HG03108 (cell line): ENCODE results near the gene GRIK4.

Experiments
- ATAC-seq: cut with Tn5 transposase; IDR thresholded peaks from one replicate; pipeline ENCODE4 v1.9.1; 2021; ENCODE audit warnings: moderate library complexity; ENCODE audit not compliant: unreplicated experiment

GRIK4 gene

GRCh38 chr11:120867988-120868387 lies 356.4 kb downstream of the GRIK4 start:
- ATAC-seq = no peak

GRCh38 chr11:120869097-120869496 lies 357.5 kb downstream of the GRIK4 start:
- peak; percentile 28 for ATAC-seq

DNA sequence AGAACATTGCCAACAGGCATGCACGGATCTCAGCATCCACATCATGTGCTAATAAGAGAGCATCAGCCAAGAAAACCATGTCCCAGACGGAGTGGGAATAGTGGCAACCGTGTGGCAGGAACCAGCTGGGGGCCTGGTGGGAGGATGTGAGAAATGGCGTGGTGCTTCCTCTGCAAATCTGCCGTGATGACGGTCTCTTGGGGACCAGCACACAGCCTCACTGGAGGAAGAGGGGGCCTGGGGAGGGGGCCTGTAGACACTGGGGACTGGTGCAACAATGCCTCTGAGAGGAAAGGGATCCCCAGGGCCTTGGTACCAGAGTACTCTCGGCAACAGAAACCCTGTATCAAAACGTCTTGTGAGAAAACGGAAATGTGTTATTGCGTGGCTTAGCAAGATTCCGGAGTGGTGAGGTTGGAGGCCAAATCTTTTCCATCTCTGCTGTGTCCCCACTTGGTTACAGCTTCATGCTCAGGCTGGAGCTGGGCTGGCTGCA lies 358.0 kb downstream of the GRIK4 start:
- ATAC-seq = peak; percentile 60

GRCh38 chr11:120871194-120871593 lies 359.6 kb downstream of the GRIK4 start:
- ATAC-seq = no peak

GRCh38 chr11:120871924-120872323 lies 360.4 kb downstream of the GRIK4 start:
- ATAC-seq = no peak

DNA sequence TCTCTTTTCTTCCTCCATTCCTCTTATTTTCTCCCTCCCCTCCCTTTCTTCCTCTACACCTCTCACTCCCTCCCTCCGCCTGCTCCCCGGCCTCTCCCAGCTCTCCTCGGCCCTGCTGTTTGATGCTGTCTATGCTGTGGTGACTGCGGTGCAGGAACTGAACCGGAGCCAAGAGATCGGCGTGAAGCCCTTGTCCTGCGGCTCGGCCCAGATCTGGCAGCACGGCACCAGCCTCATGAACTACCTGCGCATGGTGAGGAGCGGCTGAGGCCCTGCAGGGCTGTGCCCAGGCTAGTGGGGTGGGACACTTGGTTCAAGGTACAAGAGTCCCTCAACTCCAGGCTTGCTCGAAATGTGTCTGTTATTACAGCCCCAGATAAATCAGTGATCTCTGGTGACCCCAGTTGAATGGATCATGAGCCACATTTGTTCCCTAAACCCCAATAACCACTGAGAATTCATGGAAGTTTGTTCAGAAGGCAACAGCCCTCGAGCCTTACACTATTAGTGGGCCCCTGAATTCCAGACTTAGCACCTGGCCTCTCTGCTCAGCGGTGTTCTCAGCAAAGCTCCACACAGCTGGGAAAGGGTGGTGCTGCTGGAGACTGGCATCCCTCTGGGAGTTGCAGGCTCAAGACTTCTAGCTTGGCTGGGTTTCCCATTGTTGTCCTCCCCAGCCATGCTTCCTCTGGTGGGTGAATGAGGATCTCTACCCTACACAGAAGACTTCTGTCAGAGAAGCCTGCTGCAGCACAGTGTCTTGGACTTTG lies 362.6 kb downstream of the GRIK4 start:
- ATAC-seq = no peak

DNA sequence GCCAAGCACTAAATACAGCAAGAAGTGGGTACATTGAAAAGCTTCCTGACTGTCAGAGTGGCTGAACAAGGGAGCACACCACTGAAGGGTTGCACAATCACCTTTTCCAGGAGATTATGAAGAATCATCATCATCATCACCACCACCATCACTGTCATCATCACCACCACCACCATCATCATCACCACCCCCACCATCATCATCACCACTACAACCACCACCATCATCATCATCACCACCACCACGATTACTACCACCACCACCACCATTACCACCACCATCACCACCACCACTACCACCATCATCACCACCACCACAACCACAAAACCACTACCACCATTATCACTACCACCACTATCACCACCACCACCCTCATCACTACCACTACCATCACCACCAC lies 364.4 kb downstream of the GRIK4 start:
- no peak for ATAC-seq

DNA sequence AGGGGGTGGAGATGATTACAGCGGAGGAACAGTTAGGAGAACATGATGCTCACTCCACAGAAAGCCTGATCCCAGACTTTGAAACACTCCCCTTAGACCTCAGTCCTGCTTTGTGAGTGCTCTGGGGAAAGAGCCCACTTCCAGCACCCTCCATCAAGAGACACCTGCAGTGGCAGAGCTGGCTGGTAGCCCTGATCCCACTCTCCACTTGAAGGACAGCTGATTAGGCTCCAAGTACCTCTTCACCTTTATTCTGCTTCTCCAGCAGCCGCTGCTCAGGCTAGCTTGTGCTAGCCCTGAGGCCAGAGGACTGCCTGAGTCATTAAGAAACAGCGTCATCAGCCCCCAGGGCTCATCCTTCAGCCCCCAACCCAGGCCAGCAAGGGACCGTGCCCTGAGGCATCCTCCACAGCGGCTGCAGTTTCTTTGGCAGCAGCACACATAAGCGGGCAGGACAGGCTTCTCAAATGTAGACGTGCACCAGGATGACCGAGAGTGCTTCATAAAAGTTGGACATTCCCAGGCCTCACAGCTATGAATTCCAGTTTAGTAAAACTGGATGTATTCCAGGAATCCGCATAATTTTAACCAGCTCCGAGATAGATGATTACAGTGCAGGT lies 366.3 kb downstream of the GRIK4 start:
- ATAC-seq = no peak

DNA sequence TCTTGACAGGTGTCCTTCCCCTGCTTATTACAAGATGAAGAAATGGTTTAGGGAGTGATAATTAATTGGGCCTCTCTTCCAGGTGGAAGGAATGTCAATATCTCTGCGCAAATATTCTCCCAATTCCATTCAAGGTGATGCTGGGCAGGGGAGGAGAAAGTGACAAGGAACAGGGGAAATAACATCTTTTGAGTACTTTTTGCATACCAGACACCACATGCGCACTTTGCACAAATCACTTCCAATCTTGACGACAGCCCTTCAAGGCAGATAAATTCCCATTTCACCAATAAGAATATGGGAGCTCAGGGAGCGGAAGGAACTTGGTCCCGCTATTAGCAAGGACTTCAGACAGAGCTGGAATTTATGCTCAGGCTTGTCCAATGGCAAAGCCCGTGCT lies 367.2 kb downstream of the GRIK4 start:
- ATAC-seq = no peak

DNA sequence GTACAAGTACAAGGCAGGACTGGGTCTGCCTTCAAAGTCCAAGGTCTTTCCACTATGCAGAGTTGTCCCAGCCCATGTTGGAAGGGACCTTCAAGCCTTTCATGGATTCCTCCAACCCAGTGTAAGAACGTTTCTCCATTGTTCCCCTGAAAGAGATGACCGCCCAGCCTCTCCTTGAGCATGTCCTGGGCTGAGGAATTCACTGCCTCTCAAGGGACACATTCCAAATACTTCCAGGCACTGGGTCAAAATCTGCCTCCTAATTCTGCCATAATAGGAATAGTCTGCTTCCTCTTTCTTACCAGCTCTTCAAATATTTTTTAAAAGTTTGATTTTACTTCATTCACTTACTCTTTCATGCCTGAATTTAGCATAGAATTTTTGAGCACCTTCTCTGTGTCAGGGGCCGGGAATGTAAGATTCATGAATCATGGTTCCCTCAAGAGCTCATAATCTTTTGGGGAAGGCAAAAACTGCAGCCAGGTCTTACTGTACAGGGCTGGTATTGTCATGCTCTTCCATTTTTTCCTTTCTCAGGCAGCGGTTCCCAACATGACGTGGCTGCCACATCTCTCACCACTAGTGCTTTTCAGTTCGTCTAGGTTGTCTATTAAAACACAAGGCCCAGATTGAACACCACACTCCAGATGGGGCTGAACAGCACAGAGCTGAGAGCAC lies 369.1 kb downstream of the GRIK4 start:
- no peak for ATAC-seq

- no peak for ATAC-seq
Measured at GRCh38 chr11:120881596-120881995, 370.0 kb downstream of the GRIK4 start.

GRCh38 chr11:120882175-120882574 lies 370.6 kb downstream of the GRIK4 start:
- ATAC-seq = no peak

DNA sequence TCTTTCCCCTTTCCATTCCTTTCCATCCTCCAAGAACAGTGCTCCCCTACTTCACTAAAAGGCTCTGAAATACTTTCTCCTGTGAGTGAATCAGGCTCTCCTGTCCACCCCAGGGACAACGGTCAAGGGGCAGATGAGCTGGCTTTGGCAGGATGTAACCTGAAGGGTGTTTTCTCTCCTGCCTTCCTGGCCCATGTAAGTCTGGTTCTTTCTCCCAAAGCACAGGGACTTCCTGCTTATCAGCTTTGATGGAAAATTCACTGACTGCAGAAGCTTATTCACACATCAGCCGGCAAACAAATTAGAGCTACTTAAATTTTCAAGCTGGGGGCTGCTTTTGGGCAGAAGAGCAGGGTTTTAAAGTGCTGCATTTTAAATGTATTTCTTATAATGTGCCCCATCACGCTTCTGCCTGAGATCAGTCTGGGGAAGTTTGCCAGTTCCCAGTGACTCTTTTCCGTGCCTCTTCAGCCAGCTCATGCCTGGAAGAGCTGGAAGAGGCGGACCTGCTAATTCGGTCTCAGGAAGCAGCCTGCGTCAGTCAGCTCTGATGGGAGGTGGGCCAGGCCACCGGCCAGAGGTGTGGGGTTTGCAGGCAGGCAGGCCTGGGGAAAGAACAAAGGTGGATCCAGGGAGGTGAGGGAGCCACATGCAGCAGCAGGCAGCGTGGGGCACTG lies 372.0 kb downstream of the GRIK4 start:
- no peak for ATAC-seq

GRCh38 chr11:120884154-120885020 lies 372.8 kb downstream of the GRIK4 start:
- no peak for ATAC-seq

- no peak for ATAC-seq
Measured at GRCh38 chr11:120890609-120891320, 379.2 kb downstream of the GRIK4 start.

GRCh38 chr11:120893440-120894201 lies 382.1 kb downstream of the GRIK4 start:
- ATAC-seq = peak; percentile 78

DNA sequence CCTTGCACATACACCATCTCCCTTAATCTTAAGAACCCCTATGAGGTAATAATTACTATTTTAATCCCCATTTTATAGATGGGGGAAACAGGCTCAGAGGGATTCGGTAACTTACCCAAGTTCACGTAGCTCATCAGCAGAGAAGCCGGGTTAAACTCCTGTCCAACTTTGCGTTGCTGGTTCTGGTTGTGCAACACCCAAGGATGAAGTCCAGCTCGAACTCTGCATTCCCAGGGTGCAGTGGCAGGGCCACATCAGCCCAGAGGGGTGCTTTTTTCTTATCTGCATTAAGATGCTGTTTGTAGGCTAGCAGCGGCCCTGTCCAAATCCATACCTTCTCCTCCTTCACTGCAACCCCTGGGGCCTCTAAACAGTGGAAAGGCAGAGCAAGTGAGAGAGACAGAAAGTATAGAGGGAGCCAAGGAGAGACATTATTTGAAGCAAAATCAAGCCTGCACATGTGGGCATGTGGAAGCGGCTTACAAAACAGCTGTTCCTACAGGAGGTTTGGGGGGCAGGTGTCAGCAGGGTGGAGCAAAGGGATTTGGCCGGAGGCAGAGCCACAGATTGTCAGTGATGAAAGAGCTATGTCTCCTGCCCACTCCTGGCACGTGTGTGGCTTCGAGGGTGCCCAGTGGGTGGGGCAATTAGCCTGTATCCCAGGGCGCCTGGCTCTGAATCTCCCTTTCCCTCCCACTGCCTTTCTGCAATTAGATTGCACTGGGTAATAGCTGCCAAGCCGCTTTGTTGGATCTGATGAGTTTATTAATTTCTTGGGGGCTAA lies 382.8 kb downstream of the GRIK4 start:
- ATAC-seq = no peak

DNA sequence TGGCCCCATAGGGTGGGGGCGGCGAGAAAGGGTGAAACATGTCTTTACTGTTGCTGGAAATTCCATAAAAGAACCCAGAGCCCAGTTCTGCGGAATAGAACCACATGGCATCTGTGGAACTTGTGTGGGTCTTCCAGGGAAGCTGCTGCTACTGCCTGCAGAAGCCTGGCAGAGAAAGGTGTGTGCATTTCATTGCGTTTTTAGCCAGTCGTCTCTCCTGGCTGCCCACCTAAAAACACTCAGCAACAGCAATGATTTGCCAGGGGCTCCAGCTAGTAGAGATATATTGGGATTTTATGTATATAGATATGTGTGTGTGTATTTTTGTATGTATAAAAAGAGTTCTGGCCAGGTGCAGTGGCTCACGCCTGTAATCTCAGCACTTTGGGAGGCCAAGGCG lies 385.1 kb downstream of the GRIK4 start:
- no peak for ATAC-seq
